ENCODE measurements around the gene ITIH3.

DNA sequence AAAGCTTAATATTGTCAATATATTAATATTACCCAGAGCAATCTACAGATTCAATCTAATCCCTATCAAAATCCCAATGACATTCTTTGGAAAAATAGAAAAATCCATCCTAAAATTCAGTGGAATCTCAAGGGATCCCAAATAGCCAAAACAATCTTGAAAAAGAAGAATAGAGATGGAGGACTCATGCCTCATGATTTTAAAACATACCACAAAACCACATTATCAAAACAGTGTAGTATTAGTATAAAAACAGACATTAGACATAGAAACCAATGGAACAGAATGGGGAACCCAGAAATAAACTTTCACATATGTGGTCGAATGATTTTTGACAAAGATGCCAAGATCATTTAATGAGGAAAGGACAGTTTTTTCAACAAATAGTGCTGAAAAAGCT, 38.5 kb upstream of the ITIH3 start:
- TF ChIP-seq POLR2A (IDR thresholded peaks at IDR 0.05; ENCODE audit: extremely low read depth, insufficient read length), result no peak
- TF ChIP-seq, protein P1, sequence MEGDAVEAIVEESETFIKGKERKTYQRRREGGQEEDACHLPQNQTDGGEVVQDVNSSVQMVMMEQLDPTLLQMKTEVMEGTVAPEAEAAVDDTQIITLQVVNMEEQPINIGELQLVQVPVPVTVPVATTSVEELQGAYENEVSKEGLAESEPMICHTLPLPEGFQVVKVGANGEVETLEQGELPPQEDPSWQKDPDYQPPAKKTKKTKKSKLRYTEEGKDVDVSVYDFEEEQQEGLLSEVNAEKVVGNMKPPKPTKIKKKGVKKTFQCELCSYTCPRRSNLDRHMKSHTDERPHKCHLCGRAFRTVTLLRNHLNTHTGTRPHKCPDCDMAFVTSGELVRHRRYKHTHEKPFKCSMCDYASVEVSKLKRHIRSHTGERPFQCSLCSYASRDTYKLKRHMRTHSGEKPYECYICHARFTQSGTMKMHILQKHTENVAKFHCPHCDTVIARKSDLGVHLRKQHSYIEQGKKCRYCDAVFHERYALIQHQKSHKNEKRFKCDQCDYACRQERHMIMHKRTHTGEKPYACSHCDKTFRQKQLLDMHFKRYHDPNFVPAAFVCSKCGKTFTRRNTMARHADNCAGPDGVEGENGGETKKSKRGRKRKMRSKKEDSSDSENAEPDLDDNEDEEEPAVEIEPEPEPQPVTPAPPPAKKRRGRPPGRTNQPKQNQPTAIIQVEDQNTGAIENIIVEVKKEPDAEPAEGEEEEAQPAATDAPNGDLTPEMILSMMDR (IDR thresholded peaks at IDR 0.05; ENCODE audit: low read depth, low read length), result no peak
- TF ChIP-seq, protein P2, sequence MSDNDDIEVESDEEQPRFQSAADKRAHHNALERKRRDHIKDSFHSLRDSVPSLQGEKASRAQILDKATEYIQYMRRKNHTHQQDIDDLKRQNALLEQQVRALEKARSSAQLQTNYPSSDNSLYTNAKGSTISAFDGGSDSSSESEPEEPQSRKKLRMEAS (IDR thresholded peaks at IDR 0.05; ENCODE audit: low read depth, low read length), result no peak
- TF ChIP-seq MYC (IDR thresholded peaks at IDR 0.05; ENCODE audit: low read depth, low read length), result no peak

Data from NB4 (cell line).